Measurements from ENCODE around the gene APBA3.
"Not testable (repeated sequence)": the region's sequence is repeated elsewhere in the genome, so short reads cannot be mapped to it uniquely, and the experiment has no call there.

APBA3 gene

DNA sequence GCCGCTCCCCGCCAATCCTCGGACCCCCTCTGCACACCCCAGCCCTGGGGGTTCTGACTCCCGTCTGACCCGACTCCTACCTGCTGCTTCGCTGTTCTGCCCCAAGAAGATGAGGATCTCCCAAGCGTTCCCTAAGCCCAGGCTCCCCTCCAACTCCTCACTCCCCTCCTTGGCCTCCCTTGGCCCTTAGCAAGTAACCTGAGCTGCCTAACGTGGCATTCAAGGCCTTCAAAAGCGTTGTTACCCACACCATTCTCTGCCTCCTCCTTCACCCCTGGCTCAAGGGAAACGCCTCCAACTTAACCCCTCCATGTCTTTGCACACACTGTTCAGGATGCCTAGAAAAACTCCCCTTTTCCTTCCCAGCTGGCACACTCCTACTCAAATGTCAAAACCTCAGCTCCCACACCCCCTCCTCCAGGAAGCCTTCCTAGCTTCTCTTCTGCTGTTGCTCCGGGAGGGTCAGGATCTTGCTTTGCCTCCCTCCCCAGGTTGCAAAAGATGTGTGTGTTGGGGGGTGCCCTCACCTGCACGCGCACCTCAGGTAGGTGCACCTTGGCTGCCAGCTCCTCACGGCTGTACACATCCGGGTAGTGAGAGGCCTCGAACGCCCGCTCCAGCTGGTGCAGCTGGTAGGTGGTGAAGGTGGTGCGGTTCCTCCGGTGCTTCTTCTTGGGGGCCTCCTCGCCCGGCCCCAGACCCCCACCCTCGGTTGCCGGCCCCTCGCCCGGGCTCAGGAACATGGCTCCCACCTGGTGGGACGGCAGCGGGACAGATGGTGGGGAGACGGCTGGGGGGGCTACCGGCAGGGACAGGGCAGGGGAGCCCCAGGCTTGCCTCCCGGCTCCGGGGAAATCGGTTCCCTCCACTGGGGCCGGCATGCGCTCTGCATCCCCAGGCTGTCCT, 9.8 kb upstream of the APBA3 start:
- no peak for DNase-seq (ENCODE audit: low read depth)

DNA sequence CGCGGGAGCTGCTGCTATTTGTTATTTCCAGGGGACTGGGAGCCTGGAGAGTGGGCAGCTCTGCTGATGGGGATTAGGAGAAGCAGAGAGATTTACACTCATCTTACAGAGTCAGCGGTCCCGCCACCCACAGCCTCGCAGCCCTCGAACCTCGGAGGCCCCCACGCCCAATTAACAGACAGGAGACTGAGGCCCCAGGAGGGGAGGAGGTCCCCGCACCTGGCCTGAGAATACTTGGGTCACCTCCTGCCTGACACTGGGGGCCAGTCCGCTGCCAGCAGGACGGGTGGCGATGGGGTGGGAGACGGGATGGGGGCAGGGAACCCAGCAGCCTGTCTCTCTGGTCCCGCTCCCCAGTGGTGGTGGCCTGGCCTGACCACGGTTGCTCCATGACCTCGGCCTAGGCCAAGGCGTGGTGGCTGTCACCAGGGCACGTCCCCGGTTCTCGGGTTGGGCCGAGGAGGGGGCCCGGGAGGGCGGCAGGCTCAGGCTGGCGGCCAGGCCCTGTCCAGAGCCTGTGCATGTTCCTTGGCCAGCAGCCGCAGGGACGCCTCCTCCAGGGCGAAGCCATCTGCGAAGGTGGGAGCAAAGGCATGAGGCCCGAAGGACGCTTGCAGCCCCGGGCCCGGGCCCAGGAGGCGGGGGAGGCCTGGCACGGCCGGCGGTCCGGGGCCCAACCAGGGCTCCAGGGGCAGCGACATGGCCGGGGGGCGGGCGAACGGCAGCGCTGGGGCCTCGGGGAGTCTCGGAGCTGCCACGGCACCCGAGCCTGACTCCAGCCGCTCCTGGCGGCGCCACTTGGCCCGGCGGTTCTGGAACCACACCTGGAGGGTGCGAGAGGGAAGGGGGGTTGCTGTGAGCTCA, 8.9 kb upstream of the APBA3 start:
- no peak for DNase-seq (ENCODE audit: low read depth)

DNA sequence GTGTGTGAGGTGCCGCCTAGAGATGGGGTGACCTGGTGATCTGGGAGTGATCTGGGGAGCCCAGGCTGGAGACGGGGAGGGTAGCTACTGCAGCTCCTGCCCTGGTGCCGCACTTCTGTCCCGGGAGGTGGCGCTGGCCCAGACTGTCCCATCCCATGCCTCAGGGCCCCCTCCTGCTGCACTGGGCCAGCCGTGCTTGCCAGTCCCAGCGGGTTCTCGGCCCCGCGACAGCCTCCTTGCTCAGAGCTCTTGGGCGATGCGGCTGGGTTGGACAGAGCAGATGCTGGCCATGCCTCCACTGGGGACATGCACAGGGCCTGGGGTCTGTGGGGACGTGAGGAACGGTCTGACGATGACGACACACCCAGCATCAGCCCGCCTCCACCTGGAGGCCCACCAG, 8.0 kb upstream of the APBA3 start:
- no peak for DNase-seq (ENCODE audit: low read depth)

DNA sequence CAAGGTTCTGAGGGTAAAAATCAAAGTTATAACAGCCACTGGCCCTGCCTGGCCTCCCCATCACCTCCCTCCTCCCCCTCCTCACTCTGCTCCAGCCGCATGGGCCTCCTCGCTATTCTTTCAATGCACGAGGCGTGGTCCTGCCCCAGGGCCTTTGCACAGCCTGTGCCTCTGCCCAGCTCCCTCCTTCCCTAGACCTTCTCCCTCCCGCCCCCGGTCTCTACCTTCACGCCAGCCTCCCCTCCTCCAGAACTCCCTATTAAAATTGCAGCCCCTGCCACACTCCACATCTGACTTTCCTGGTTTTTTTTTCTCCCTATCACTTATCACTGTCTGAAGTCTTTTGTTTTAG, 7.2 kb upstream of the APBA3 start:
- no peak for DNase-seq (ENCODE audit: low read depth)

DNA sequence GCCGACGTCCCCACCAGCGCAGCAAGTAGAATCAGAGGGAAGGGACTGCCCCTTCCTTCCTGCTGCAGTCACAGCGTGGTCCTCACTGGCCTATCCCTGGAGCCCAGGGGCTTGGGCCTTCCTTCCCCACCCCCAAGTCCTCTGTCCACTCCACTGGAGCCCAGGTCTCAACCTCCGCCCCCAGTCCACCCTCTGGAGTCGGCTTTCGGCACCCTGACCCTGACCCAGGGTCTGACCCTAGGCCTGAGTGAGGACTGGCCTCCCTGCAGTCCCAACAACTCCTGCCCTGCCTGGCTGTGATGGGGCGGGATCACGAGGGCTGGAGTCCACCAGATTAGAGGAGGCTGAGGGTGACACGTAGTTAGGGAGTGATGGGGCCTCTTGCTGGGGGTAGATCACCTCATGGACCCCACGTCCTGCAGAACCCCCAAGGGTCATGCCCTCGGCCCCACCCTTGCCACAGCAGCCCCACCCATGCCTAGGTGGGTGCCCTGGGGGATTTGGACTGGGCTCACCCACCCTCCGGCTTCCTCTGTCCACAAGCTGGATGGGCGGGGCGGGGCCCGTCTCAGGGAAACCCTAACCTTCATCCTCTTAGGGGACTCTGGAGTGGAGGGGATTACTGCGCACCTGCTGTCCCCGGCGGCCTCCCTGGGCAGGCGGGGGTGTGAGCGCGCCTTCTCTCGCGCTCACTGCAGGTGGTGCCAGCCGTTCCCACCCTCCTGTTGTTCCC, 6.7 kb upstream of the APBA3 start:
- DNase-seq (ENCODE audit: low read depth), result no peak

DNA sequence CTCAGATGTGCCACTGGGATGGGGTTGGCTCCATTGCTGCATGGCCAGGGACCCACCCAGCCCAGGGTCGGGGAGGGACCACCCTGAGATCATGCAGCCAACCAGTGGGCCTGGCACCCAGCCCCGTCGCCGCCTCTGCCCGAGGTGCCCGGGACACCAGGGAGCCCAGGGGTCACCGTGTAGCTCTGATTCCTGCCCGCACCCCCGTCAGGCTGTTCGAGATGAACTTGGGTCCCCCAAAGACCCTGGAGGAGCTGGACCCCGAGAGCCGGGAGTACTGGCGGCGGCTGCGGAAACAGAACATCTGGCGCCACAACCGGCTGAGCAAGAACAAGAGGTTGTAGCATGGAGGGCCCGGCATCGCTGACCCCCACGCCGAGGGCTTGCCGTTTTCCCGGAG, 5.6 kb upstream of the APBA3 start:
- no peak for DNase-seq (ENCODE audit: low read depth)

DNA sequence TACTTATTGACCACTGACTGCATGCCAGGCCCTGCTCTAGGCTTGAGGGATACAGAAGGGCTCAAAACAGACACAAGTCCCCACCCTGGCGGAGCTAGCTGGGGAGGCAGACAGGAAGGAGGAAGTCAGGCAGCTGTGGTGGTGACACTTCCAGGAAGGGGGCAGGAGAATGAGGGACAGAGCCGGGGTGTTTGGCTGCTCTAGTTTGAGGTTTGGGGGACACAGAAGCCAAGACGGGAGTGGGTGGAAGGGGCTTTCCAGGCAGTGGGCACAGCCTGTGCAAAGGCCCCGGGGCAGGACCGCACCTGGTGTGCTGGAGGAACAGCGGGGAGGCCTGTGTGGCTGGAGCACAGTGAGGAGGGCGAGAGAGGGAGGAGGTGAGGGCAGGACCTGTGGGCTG, 5.0 kb upstream of the APBA3 start:
- DNase-seq (ENCODE audit: low read depth), result no peak

DNA sequence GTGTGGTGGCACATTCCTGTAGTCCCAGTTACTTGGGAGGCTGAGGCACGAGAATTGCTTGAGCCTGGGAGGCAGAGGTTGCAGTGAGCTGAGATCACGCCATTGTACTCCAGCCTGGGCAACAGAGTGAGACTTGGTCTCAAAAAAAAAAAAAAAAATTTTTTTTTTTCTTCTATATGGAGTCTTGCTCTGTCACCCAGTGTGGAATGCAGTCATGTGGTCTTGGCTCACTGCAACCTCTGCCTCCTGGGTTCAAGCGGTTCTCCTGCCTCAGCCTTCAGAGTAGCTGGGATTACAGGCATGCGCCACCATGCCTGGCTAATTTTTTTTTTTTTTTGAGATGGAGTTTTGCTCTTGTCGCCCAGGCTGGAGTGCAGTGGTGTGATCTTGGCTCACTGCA, 4.3 kb upstream of the APBA3 start:
- not testable (repeated sequence) for DNase-seq (ENCODE audit: low read depth)

DNA sequence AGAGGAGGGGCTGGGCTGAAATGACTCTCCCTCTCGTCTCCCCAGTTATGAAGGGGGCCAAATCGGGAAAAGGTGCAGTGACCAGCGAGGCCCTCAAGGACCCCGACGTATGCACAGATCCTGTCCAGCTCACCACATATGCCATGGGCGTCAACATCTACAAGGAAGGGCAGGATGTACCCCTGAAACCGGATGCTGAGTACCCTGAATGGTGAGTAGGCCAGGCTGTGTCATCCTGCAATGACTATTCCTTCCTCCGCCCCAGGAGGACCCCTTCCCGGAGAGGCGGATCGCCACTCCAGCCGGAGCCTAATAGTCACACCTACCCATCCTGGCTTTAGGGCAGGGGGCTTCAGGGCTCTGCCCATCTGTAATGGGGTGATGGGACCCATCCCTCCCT, 3.6 kb upstream of the APBA3 start:
- DNase-seq (ENCODE audit: low read depth), result no peak

DNA sequence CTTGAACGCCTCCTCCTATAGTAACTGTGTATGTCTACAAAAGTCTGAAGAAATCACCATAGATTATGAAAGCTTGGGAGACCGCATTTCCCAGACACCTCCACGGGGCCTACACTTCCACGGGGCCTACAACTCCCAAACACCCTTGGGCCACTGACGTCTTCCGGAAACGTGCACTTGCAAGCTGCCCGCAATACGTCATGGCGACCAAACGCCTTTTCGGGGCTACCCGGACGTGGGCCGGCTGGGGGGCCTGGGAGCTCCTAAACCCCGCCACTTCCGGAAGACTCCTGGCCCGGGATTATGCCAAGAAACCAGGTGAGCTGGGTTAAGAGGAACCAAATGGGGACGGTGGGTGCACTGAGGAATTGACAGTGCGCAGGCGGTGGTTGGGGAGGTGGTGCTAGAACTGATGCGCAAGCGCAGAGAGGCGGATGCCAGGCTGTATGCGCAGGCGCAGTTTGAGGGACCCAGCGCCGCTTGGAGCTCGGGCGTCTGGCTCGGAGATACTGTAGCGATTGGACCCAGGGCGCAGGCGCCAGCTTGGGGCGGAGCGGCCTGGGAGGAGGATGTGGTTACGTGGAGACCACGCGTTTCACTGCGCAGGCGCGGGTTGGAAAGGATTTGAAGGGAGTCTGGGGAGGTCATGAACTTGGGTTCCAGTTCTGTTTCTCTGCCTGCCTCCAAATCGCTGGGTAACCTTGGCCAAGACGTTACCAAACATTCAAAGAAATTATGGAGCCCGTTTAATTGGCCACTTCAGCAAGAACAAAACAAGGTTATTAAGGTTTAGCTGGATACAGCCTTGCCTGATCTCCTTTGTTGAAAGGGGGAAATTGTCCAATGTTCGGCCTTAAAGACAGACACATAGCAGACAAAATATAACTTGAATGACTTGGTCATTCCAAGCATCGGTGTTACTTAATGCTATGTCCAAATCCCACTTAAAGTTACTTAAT, 1.3 kb upstream of the APBA3 start, which contains the start of gene MRPL54:
TSS of gene MRPL54 (plus strand) at position 182 of the 959 bp plus-strand sequence. CDS start at position 201, 19 bp downstream.
- peak; percentile 97 for DNase-seq (ENCODE audit: low read depth)

DNA sequence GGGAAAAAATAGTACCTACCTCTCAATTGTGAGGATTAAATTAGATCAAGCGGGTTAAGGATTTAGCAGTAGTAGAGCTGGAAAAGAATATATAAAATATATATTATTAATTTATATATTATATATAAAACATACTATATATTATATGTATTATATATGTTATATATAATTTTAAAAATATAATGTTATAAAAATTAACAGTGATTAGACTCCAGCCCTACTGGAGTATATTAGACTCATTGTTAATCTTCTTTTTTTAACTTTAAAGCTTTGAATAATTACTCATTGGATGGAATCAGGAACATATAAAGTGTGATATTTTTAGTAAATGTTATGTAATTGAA, 610 bp upstream of the APBA3 start:
- no peak for DNase-seq (ENCODE audit: low read depth)

DNA sequence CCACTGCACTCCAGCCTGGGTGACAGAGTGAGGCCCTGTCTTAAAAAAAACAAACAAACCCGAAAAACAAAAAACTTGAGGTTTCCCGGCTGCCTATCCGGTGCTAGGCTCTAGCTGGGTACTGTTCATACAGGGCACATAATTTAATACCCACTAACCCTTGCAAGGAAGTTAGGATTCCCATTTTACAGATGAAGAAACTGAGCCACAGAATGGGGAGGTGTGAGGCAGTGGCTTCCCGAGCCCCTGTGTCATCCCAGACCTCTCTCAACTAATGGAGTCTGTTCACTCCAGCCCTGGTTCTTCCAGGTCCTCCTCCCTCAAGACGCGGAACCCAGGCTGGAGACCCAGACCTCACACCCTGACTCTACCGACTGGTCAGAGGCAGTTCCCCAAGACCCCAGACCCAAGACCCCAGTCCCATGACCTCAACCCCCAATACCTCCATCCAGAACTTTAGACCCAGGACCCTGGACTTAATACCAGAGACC, 576 bp downstream of the APBA3 start:
- no peak for DNase-seq (ENCODE audit: low read depth)

DNA sequence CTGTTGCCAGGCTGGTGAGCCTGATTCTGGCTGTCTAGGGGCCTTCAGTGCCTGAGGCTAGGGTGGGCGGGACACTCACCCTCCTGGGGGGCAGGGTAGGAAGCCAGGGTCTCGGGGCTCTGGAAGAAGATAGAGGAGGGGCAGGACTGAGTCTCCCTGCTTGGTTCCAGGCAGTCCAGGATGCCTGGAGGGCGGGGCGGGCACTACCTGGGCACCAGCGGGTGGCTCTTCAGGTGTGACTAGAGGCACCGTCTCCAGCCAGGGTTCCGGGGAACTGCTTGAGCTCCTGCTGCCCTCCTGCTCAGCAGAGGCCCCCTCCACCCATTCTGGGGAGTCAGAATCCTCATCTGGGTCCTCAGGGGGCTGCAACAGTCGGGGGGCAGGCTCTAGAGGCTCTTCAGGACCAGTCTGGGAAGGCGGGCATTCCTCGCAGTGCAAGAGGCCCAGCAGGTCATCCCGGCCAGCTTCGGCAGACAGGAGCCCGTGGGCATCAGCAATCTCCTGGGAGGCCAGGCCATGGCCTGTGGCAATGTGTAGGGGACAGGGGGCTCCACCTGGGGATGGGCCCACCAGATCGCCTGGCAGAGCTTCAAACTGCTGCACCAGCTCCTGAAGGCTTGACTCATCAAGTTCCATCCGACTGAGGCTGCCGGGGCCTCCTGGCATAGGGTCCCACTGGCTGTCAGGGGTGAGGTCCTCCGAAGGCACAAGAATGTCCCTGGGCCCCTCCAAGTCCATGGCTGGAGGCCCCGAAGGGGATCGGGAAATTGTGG, 1.8 kb downstream of the APBA3 start:
- no peak for DNase-seq (ENCODE audit: low read depth)

DNA sequence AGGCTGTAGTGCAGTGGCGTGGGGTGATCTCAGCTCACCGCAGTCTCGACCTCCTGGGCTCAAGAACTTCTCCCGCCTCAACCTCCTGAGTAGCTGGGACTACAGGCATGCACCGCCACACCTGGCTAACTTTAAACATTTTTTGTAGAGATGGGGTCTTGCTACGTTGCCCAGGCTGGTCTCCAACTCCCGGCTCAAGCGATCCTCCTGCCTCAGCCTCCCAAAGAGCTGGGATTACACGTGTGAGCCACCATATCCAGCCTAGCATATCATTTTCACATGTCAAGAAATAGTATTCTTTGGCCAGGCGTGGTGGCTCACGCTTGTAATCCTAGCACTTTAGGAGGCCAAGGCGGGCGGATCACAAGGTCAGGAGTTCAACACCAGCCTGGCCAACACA, 3.2 kb downstream of the APBA3 start:
- not testable (repeated sequence) for DNase-seq (ENCODE audit: low read depth)

DNA sequence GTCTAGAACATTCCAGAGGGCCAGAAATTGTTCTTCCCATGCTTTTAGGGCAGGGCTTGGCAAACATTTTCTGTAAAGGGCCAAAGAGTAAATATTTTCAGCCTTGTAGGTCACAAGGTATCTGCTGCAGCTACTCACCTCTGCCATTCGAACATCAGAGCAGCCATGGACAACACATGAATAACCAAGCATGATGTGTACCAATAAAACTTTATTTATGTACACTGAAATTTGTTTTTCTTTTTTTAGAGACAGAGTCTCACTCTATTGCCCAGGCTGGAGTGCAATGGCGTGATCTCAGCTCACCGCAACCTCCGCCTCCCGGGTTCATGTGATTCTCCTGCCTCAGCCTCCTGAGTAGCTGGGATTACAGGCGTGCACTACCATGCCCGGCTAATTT, 3.8 kb downstream of the APBA3 start:
- not testable (repeated sequence) for DNase-seq (ENCODE audit: low read depth)

DNA sequence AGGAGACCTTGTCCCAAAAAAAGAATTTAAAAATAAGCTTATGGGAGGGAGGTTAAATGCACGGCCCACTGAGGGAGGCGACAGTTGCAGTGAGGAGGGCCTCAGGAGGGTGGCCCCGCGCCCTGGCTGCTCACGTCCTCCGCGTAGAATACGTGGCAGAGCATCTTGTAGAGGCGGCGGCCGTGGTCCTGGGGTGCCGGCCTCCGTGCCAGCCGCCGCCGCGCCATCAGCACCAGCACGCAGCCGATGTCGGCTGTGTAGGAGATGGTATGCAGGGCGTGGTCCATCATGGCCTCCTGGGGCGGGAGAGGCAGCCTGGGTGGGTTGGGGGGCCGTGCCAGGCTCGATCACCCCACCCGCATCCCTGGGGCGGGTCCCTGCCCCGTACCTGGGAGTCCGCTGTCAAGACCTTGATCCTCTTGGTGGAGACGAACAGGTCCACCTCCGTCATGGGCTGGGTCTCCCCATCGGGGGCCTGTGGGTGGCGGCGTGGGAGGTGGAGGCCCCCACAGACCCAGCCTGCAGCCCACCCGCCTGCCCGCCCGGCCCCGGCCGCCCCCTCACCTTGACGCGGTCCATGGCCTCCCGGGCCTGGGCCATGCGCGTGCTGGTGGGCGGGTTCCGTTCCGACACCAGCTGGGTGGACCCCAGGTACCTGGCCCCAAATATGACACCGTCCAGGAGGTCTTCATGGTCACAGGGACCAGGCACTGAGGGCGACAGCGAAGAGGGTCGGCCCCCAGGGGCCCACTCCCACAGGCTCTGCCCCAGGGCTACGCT, 7.7 kb downstream of the APBA3 start:
- DNase-seq (ENCODE audit: low read depth), result no peak

DNA sequence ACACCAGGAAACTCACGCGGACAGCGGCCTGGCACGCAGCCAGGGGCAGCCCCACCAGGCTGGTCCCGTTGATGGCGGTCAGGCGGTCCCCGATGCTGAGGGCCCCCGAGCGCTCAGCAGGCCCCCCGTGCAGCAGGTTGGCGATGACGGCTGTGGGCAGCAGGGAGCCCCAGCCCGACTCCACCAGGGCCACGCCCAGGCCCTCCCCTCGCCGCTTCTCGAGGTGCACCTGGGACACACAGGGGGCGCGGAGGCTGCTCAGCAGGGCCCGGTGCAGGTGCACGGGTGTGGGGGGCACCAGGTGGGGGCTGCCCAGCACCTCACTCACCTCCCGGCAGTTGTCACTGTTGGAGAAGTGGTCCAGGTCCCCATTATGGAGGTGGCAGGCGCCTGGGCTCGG, 9.0 kb downstream of the APBA3 start:
- no peak for DNase-seq (ENCODE audit: low read depth)

DNA sequence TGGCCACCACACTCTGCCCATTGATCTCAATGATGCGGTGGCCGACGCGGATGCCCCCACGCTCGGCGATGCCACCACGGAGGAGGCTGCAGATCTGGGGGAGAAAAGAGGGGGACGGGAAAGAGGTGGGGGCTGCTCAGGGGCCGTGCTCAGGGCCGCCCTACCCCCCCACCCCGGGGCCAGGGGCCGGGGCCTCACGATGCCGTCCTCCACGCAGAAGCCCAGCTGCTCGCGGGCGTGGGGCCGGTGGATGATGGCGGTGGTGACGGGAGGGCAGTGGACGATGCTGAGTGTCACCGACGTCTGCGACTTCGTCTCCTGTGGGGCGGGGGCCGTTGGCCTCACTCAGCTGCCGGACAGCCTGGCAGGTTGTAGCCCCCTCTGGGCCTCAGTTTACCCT, 10.3 kb downstream of the APBA3 start:
- no peak for DNase-seq (ENCODE audit: low read depth)

DNA sequence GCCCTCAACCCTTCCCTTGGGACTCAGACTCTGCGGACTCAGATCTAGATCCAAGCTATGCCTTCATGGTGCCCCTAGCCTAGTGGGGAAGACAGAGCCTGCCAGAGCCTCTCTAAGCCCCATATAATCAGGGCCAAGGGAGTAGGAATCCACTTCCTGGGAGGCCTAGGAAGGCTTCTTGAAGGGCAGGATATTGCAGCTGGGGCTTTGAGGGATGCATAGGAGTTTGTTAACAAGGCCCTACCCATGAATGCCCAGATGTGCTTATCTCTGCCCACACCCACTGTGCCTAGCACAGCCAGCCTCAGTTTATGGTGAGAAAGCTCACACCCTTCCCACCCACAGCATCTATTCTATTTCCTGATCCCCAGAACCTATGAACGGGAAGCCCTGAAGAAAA, 11.3 kb downstream of the APBA3 start:
- no peak for DNase-seq (ENCODE audit: low read depth)

DNA sequence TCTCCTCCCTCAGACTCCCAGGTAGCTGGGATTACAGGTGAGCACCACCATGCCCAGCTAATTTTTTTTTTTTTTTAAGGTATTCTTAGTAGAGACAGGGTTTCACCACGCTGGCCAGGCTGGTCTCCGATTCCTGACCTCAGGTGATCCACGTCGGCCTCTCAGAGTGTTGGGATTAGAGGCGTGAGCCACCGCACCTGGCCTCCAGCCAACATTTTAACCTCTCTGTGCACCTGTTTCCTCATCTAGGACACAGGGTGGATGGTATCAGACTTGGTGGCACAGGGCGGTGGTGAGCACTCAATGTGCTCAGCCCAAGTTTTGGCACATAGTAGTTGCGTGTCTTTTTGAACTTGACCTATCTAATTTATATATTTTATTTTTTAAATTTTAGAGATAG, 12.5 kb downstream of the APBA3 start:
- DNase-seq (ENCODE audit: low read depth), result no peak
